ENCODE results near the gene ALDH18A1. TPM values are rescaled to one million over a fixed set of nuclear protein-coding genes. Genes with fewer than 3 reads are reported as not detected.

Gene ALDH18A1
- total RNA-seq, 1 experiment from 2014 or later, result 166 TPM

DNA sequence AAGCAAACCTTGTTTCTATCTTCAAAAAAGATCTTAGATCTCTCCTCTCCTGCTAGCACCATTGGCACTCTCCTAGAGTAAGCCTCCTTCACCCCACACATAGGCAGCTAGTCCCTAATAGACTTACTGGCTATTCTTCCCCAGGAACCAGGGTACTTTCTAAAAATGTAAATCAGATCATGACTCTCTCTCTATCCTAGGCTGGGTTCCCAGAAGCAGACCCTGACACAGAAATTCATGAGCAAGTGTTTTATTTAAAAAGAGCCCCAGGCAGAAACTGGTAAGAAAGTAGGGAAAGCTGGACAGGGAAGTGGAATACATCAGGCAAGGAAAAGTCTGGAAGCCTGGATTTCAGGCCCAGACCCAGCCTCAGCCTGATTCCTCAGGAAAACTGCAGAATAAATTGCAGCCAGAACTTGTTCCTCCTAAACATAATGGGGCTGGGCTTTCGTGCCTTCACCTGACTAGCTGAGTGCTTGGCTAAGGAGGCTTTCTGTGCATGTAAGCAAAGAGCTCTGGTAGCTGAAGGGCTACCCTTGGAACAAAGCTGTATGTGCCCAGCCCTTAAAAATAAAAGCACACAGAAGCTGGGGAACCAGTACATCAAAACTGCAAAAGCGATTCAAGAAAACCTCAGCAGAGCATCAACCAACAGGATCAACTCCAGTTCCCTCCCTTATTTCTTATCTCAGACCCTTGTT, 76.5 kb downstream of the ALDH18A1 start:
- POLR2A ChIA-PET, result no interaction called here
- no peaks in the 10 kb centered on the region for H3K36me3 ChIP-seq (ENCODE audit: control insufficient read depth, insufficient read depth, low read length)
- H3K27ac Mint-ChIP-seq (ENCODE audit: unreplicated experiment), result no peak overlapping the region

DNA sequence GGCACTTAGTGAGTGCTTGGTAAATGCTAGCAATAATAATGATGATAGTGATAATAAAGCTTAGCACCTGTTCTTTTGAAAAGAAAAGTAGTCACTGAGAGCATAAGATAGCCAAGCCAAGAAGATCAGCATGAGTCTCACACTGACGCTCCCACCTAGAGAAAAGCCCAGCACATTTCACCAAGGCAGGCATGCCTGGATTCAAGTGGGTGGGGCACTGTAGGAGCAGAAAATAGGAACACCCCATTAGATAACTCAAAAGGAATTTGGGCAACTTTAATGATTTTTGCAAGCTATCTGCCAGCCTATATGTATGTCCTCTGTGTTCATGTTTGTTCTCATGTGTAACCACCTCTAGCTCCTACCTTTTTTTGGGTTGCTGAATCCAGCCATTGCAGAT, 77.2 kb downstream of the ALDH18A1 start:
- no peaks in the 10 kb centered on the region for H3K4me1 Mint-ChIP-seq (ENCODE audit: low read depth, unreplicated experiment)
- no peak for DNase-seq
- H3K36me3 ChIP-seq (ENCODE audit: control insufficient read depth, insufficient read depth, low read length), result no peaks in the 10 kb centered on the region
- no peaks in the 10 kb centered on the region; the same call in 1 of the 2 replicates for H3K4me1 ChIP-seq
- H3K4me3 Mint-ChIP-seq (ENCODE audit: unreplicated experiment), result no peak overlapping the region
- no peak overlapping the region for H3K4me3 ChIP-seq (ENCODE audit: low read depth, low read length)
- no peaks in the 10 kb centered on the region for H3K9me3 Mint-ChIP-seq (ENCODE audit: unreplicated experiment)
- H3K27ac Mint-ChIP-seq (ENCODE audit: unreplicated experiment), result no peak overlapping the region
- H3K27me3 ChIP-seq (replicated peaks; ENCODE audit: control insufficient read depth, insufficient read depth, low read length), result no peaks in the 10 kb centered on the region
- H3K27me3 Mint-ChIP-seq (ENCODE audit: insufficient read depth, unreplicated experiment), result no peaks in the 10 kb centered on the region
- CTCF ChIA-PET, result no interaction called here
- no peaks in the 10 kb centered on the region for H3K36me3 Mint-ChIP-seq (ENCODE audit: insufficient read depth, unreplicated experiment)
- POLR2A ChIA-PET, result no interaction called here
- BruUV-seq (replicated peaks), result no TSS peak
- intact Hi-C loops (cut with micrococcal nuclease; ENCODE audit: unreplicated experiment), result no loop called here
- H3K9me3 ChIP-seq, result no peaks in the 10 kb centered on the region
- TF ChIP-seq, protein P1, sequence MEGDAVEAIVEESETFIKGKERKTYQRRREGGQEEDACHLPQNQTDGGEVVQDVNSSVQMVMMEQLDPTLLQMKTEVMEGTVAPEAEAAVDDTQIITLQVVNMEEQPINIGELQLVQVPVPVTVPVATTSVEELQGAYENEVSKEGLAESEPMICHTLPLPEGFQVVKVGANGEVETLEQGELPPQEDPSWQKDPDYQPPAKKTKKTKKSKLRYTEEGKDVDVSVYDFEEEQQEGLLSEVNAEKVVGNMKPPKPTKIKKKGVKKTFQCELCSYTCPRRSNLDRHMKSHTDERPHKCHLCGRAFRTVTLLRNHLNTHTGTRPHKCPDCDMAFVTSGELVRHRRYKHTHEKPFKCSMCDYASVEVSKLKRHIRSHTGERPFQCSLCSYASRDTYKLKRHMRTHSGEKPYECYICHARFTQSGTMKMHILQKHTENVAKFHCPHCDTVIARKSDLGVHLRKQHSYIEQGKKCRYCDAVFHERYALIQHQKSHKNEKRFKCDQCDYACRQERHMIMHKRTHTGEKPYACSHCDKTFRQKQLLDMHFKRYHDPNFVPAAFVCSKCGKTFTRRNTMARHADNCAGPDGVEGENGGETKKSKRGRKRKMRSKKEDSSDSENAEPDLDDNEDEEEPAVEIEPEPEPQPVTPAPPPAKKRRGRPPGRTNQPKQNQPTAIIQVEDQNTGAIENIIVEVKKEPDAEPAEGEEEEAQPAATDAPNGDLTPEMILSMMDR (IDR thresholded peaks at IDR 0.05; ENCODE audit: insufficient read depth in 1 of 2, low read depth in 1 of 2, low read length in 1 of 2, severe bottlenecking in 1 of 2, unreplicated experiment in 1 of 2), result no peak

More for the DNA sequence above, 76.5 kb downstream of the ALDH18A1 start:
- Histone ChIP-seq H3K4me1 (no peaks in the 10 kb centered on the region; the same call in 1 of the 2 replicates), H3K4me3 (ENCODE audit: low read depth, low read length) (no peak overlapping the region), H3K27me3 (replicated peaks; ENCODE audit: control insufficient read depth, insufficient read depth, low read length) (no peaks in the 10 kb centered on the region), H3K9me3 (no peaks in the 10 kb centered on the region)
- H3K9me3 Mint-ChIP-seq (ENCODE audit: unreplicated experiment), result no peaks in the 10 kb centered on the region
- no TSS peak for BruUV-seq (replicated peaks)
- H3K4me3 Mint-ChIP-seq (ENCODE audit: unreplicated experiment), result no peak overlapping the region
- TF ChIP-seq, protein P1 (IDR thresholded peaks at IDR 0.05; ENCODE audit: insufficient read depth in 1 of 2, low read depth in 1 of 2, low read length in 1 of 2, severe bottlenecking in 1 of 2, unreplicated experiment in 1 of 2), result no peak
- H3K27me3 Mint-ChIP-seq (ENCODE audit: insufficient read depth, unreplicated experiment), result no peaks in the 10 kb centered on the region
- no peaks in the 10 kb centered on the region for H3K4me1 Mint-ChIP-seq (ENCODE audit: low read depth, unreplicated experiment)
- no peaks in the 10 kb centered on the region for H3K36me3 Mint-ChIP-seq (ENCODE audit: insufficient read depth, unreplicated experiment)
- intact Hi-C loops (cut with micrococcal nuclease; ENCODE audit: unreplicated experiment), result no loop called here
- CTCF ChIA-PET, result interaction anchor here (0.5 kb wide), 1 partner anchor 133 kb away, joined by 3 read pairs; no protein-coding TSS in a partner anchor
- DNase-seq, result no peak

DNA sequence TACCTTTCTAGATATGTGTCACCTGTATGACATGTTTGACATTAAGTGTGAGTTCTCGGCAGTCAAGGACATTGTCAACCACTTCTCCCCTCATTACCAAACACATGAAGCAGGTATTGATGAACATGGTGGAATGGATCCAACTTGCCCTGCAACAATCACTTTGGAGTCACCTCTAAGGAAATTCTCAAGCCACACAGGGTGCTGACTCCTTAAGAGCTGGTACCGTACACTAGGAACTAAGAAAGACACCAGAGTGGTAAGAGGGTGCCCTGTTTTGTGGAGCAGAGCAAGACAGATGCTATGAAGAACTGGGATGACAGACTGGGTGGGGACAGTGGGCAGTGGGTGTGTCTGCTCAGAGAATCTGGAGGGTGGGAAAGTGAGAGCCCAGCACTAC, 77.9 kb downstream of the ALDH18A1 start:
- no peaks in the 10 kb centered on the region for H3K27me3 ChIP-seq (replicated peaks; ENCODE audit: control insufficient read depth, insufficient read depth, low read length)
- no TSS peak for BruUV-seq (replicated peaks)
- ChIA-PET POLR2A (no interaction called here), CTCF (interaction anchor here (0.6 kb wide), 1 partner anchor 225 kb away, joined by 3 read pairs; no protein-coding TSS in a partner anchor)
- no peaks in the 10 kb centered on the region for H3K36me3 ChIP-seq (ENCODE audit: control insufficient read depth, insufficient read depth, low read length)
- H3K9me3 ChIP-seq, result no peaks in the 10 kb centered on the region
- H3K4me3 ChIP-seq (ENCODE audit: low read depth, low read length), result no peak overlapping the region
- Mint-ChIP-seq H3K27me3 (ENCODE audit: insufficient read depth, unreplicated experiment) (no peaks in the 10 kb centered on the region), H3K27ac (ENCODE audit: unreplicated experiment) (no peak overlapping the region), H3K36me3 (ENCODE audit: insufficient read depth, unreplicated experiment) (no peaks in the 10 kb centered on the region), H3K9me3 (ENCODE audit: unreplicated experiment) (no peaks in the 10 kb centered on the region), H3K4me3 (ENCODE audit: unreplicated experiment) (no peak overlapping the region), H3K4me1 (ENCODE audit: low read depth, unreplicated experiment) (no peaks in the 10 kb centered on the region)
- H3K4me1 ChIP-seq, result no peaks in the 10 kb centered on the region; the same call in 1 of the 2 replicates
- DNase-seq, result no peak
- intact Hi-C loops (cut with micrococcal nuclease; ENCODE audit: unreplicated experiment), result no loop called here
- TF ChIP-seq, protein P1 (IDR thresholded peaks at IDR 0.05; ENCODE audit: insufficient read depth in 1 of 2, low read depth in 1 of 2, low read length in 1 of 2, severe bottlenecking in 1 of 2, unreplicated experiment in 1 of 2), result no peak
